Fibroblast of villous mesenchyme (primary cell): Measurements from ENCODE around the gene POLR1G. TPM values are rescaled to one million over a fixed set of nuclear protein-coding genes. Genes with fewer than 3 reads are reported as not detected.

Source experiments
- DNase-seq: peaks from one replicate; pipeline ENCODE4 v3.0.0-alpha.2; 2010; ENCODE audit warnings: low read depth
- H3K4me3 ChIP-seq: 2 replicates; pipeline ENCODE4 v1.5.1; 2011; ENCODE audit warnings: low read depth, mild to moderate bottlenecking, low read length
- total RNA-seq: library from RNA; depleted of rRNA; stranded (reverse); fragments of >200 nt; gene quantifications from 2 replicates; pipeline ENCODE4 v1.2.3, GENCODE V29; 2012
- TF ChIP-seq, protein P1 (sequence below): IDR thresholded peaks from 2 replicates; pipeline ENCODE4 v1.5.1; 2012; ENCODE audit warnings: low read depth, mild to moderate bottlenecking, low read length; ENCODE audit not compliant: insufficient read depth

POLR1G gene, protein sequence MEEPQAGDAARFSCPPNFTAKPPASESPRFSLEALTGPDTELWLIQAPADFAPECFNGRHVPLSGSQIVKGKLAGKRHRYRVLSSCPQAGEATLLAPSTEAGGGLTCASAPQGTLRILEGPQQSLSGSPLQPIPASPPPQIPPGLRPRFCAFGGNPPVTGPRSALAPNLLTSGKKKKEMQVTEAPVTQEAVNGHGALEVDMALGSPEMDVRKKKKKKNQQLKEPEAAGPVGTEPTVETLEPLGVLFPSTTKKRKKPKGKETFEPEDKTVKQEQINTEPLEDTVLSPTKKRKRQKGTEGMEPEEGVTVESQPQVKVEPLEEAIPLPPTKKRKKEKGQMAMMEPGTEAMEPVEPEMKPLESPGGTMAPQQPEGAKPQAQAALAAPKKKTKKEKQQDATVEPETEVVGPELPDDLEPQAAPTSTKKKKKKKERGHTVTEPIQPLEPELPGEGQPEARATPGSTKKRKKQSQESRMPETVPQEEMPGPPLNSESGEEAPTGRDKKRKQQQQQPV
- 8.1 and 13.4 TPM in 2 replicates for total RNA-seq

DNA sequence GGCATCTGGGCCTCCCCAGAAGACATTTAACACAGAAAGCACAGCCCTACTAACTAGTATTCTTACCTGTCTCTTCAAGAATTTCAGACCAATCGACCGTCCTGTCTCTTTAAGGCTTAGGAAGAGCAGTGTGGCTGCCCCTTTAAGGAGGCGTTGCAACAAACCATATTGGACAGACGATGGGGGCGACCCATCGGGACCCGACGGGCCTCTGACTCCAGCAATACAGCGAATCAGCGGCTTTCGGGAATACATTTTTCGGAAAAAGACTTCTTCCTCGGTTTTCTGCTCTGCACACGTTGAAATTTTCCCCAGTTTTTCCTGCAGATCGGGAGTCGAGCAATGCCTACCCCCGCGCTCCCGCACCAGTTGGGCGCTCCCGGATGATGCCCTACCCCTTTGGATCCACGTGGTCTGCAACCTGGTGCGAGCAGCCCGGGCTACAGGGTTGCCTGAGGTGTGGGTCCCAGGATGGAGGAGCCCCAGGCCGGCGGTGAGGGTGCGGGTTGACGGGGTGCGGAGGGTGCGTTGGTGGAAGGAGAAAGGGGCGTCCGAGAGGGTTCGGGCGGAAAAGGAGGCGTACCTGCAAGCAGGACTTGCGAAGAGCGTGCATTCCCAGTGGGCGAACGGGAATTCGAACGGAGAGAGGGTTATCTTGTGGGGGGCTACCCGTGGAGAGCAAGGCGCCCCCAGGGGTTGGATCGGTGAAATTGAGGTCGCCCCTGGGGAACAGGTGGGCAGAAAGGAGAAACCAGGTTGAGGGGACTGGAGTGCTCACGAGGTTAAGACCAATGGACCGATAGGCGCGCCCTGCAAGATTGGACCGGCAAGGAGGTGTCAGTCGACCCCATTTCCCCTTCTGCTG, at the start of gene POLR1G:
POLR1G (plus strand) TSS at position 419 of the 865 bp plus-strand sequence; CDS start at position 472, 53 bp downstream.
- H3K4me3 ChIP-seq, result peak within 1 kb of the TSS; percentile 92
- peak; percentile 83 for DNase-seq
- TF ChIP-seq, protein P1, sequence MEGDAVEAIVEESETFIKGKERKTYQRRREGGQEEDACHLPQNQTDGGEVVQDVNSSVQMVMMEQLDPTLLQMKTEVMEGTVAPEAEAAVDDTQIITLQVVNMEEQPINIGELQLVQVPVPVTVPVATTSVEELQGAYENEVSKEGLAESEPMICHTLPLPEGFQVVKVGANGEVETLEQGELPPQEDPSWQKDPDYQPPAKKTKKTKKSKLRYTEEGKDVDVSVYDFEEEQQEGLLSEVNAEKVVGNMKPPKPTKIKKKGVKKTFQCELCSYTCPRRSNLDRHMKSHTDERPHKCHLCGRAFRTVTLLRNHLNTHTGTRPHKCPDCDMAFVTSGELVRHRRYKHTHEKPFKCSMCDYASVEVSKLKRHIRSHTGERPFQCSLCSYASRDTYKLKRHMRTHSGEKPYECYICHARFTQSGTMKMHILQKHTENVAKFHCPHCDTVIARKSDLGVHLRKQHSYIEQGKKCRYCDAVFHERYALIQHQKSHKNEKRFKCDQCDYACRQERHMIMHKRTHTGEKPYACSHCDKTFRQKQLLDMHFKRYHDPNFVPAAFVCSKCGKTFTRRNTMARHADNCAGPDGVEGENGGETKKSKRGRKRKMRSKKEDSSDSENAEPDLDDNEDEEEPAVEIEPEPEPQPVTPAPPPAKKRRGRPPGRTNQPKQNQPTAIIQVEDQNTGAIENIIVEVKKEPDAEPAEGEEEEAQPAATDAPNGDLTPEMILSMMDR, result no peak

DNA sequence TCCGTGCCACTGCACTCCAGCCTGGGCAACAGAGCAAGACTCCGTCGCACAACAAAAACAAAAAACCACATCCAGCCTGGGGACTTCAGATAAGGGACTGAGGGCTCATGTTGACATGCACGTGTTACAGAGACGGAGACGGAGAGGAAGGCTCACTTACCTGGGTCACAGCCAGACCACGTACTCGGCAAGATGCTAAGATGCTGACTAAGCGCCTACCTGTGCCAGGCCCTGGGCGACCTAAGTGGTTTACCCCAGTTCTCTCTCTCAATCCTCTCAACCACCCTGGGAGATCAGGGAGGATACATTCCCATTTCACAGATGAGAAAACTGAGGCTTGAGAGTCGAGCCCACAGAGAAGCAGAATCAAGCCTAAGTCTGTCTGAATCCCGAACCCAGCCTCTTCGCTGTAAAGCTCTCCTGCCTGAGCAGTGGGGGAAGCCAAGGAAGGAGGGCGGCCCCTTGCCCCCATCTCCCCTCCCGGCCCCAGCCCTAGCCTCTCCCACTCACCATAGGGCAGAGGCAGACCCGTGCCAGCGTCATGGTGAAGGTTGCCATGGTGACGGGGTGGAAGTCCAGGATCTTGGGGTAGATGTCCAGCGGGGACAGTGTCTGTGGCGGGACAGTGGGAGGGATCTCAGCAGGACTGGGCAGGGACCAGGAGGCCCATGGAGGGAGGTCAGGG, 49.5 kb upstream of the POLR1G start:
- no peak for DNase-seq
- no peak overlapping the region for H3K4me3 ChIP-seq
- TF ChIP-seq, protein P1, result no peak

DNA sequence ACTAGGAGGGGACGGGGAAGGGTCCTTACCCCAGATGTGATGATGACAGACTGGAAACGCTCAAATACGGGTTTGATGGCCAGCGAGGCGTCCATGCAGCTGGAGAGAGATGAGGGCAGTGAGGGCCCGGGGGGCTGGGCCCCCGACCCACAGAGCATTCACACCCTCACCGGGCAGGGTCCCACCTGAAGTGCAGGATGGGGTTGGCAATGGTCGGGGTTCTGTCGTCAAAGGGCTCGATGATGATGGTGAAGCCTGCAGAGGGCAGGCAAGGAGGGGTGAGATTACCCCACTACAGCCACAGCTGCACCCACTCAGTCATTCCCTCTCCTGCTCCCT, 49.0 kb upstream of the POLR1G start:
- DNase-seq, result no peak
- no peak overlapping the region for H3K4me3 ChIP-seq
- TF ChIP-seq, protein P1, result no peak

DNA sequence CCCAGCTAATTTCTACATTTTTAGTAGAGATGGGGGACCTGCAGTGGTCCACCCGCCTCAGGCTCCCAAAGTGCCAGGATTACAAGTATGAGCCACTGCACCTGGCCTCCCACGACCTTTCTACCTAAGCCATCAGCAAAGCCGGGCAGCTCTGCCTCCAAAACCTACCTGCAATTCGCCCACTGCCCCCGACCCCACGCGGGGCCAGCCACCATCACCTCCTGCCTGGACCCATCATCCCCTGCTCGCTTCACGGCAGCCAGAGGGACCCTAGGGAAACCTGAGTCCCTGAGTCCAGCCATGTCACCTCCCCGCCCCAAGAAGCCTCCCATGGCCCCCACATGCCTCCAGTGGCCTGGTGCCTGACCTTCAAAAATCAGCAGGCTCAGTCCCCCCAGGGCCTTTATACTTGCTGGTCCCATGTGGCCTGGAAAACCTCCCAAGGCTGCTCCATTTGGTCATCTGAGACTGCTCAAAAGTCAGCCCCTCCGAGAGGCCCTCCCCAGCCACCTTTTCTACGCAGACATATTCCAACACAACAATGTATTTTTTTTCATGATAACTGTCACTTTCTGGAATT, 48.1 kb upstream of the POLR1G start:
- H3K4me3 ChIP-seq, result no peak overlapping the region
- TF ChIP-seq, protein P1, result no peak
- DNase-seq, result no peak

DNA sequence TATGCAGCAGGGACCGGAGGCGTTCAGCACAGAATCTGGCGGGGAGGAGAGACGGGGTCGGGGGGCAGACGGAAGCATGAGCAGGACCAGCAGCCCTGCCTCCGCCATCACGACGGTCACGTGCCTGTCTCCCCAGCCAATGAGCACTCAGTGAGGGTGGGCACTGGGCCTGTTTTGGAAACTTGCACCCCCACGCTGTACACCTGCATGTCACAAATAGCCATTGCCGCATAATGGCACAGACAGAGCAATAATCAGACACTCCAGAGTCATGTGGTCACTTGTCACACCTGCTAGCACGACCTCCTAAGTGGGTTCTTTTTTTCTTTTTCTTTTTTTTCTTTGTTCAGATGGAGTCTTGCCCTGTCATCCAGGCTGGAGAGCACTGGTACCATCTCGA, 44.8 kb upstream of the POLR1G start:
- TF ChIP-seq, protein P1, result no peak
- DNase-seq, result no peak
- H3K4me3 ChIP-seq, result no peak overlapping the region

DNA sequence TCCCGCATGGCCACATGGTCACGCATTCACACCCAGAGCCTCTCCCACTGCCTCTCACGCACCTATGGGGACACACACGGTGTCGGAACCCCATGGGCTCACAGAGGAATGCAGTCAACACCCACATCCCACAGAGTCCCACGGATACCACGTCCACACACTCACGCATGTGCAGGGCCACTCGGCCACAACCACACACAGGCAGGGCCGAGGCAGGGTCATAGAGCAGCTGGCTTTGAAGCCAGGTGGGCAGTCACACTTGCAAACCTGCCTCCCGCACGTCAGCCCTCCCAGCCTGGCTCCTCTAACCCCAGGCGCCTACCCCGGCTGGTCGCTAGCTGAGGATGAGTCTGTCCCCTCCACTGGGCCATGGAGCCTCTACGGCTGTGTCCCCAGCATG, 44.2 kb upstream of the POLR1G start:
- no peak for DNase-seq
- TF ChIP-seq, protein P1, result no peak
- H3K4me3 ChIP-seq, result no peak overlapping the region
